GM23338 (cell line): ENCODE results near the gene LUC7L.

Experiments used
- EZH2 ChIP-seq: fragments of 200-600 bp; sonication (generic); IDR thresholded peaks from one replicate; pipeline ENCODE4 v1.8.0; 2017; ENCODE audit warnings: antibody characterized with exemption, mild to moderate bottlenecking, low read depth; ENCODE audit not compliant: unreplicated experiment
- NANOG ChIP-seq: IDR thresholded peaks from 2 replicates; pipeline ENCODE4 v1.6.1; 2016; ENCODE audit warnings: antibody characterized with exemption, borderline replicate concordance
- POLR2AphosphoS5 ChIP-seq: IDR thresholded peaks from 2 replicates; pipeline ENCODE4 v1.6.1; 2016; ENCODE audit warnings: antibody characterized with exemption, low read depth
- TF ChIP-seq, protein P1 (sequence below), 2 experiments: fragments of 200-600 bp in 1 of 2; sonication (generic) in 1 of 2; conservative IDR thresholded peaks; 2 replicates each; pipeline versions ENCODE4 v1.5.1 to v1.6.1; 2016 to 2017; ENCODE audit warnings: antibody characterized with exemption in 2 of 2, low read depth in 2 of 2, mild to moderate bottlenecking in 2 of 2, moderate library complexity in 1 of 2

DNA sequence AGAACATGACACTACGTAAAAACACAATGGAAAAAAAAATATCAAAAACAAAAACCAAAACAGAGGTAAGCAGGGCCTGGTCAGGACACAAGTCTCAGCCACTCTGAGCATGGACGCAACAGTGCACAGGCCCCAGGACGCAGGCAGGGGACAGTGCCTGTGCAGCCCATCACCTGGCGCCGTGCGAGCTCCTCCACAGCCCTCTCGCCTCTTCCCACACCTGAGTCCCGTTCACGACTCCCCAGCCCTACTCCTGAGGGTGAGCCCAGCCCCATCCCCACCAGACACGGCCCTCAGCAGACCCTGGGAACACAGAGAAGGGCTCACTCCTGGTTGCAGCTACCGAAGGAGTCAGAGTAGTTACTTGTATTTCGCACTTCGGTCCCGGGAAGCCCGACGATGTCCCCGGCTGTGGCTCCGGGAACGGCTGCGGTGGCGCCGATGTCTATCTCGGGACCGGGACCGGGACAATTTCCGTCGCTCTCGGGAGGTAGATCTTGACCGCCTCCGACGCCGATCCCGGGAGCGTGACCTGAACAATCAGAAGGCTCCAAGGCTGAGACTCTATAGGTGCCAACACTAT is 39.6 kb downstream of the LUC7L start:
- TF ChIP-seq EZH2 (no peak), NANOG (no peak), POLR2AphosphoS5 (no peak)
- TF ChIP-seq, protein P1, sequence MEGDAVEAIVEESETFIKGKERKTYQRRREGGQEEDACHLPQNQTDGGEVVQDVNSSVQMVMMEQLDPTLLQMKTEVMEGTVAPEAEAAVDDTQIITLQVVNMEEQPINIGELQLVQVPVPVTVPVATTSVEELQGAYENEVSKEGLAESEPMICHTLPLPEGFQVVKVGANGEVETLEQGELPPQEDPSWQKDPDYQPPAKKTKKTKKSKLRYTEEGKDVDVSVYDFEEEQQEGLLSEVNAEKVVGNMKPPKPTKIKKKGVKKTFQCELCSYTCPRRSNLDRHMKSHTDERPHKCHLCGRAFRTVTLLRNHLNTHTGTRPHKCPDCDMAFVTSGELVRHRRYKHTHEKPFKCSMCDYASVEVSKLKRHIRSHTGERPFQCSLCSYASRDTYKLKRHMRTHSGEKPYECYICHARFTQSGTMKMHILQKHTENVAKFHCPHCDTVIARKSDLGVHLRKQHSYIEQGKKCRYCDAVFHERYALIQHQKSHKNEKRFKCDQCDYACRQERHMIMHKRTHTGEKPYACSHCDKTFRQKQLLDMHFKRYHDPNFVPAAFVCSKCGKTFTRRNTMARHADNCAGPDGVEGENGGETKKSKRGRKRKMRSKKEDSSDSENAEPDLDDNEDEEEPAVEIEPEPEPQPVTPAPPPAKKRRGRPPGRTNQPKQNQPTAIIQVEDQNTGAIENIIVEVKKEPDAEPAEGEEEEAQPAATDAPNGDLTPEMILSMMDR (conservative IDR thresholded peaks at IDR 0.05; ENCODE audit: low read depth in 2 of 2), result no peak
